Measurements from ENCODE around the gene MEIOB.

GRCh38 chr16:1851793-1852192, 20.2 kb downstream of the MEIOB start:
- TF ChIP-seq L3MBTL2 (conservative IDR thresholded peaks at IDR 0.05) (no peak), SUZ12 (IDR thresholded peaks at IDR 0.05) (no peak), SP1 (IDR thresholded peaks at IDR 0.05) (no peak), ZNF384 (IDR thresholded peaks at IDR 0.05) (no peak), BHLHE40 (IDR thresholded peaks at IDR 0.05; ENCODE audit: borderline replicate concordance) (no peak), ELF4 (IDR thresholded peaks at IDR 0.05) (no peak), FOXA1 (IDR thresholded peaks at IDR 0.05) (no peak), FOXM1 (IDR thresholded peaks at IDR 0.05; ENCODE audit: borderline replicate concordance) (no peak), FOXK2 (IDR thresholded peaks at IDR 0.05) (no peak), TARDBP (IDR thresholded peaks at IDR 0.05) (no peak)
